HepG2 (cell line): ENCODE results near the gene BAG3. TPM values are rescaled to one million over a fixed set of nuclear protein-coding genes. Genes with fewer than 3 reads are reported as not detected.

Experiments used
- ATAC-seq: fragments of 200-7000 bp; cut with Tn5 transposase; 3 replicates; pipeline ENCODE4 v1.9.1; 2020; ENCODE audit warnings: mild to moderate bottlenecking, moderate library complexity
- BruUV-seq: library from RNA; stranded (reverse); fragments of 400-500 nt; replicated peaks from 2 replicates; lab custom pipeline; 2021; lab: Mats Ljungman, UMichigan
- CTCF ChIA-PET: fragments of 300-600 bp; formaldehyde crosslinking; extraction: SDS; loops from one replicate; lab custom pipeline; 2021; ENCODE audit warnings: low total read pairs, inconsistent platforms, low intra/inter-chr PET ratio; lab: Yijun Ruan, JAX
- POLR2A ChIA-PET: fragments of 350-600 bp; sonication (Branson Sonifier 250); formaldehyde crosslinking; loops from one replicate; lab custom pipeline; 2020; ENCODE audit warnings: antibody characterized with exemption, inconsistent platforms; lab: Yijun Ruan, JAX
- DNase-seq: peaks from one replicate; pipeline ENCODE4 v3.0.0-alpha.2; 2015; ENCODE audit warnings: low spot score
- FAIRE-seq: peaks from 3 replicates; lab custom pipeline; 2011; peaks lifted over from hg19 to GRCh38; lab: Jason Lieb, UNC
- H2AFZ ChIP-seq: one replicate; pipeline ENCODE4 v1.6.1; 2011; ENCODE audit warnings: low read length, inconsistent platforms
- H3K27ac ChIP-seq: fragments of 300-600 bp; 3 replicates; pipeline ENCODE4 v1.8.0; 2011; ENCODE audit warnings: mixed run types, mild to moderate bottlenecking, mixed read lengths, low read length, inconsistent platforms; ENCODE audit not compliant: insufficient read depth; ENCODE audit errors: extremely low read length
- H3K27me3 ChIP-seq, 2 experiments: fragments of 200-600 bp in 1 of 2; 2 replicates in 1 of 2; 3 replicates in 1 of 2; pipeline versions ENCODE4 v1.6.0 to v1.8.0; 2011; ENCODE audit warnings: low read length in 2 of 2, mild to moderate bottlenecking in 2 of 2, moderate library complexity in 2 of 2, inconsistent platforms in 1 of 2; ENCODE audit not compliant: insufficient read depth in 2 of 2, control insufficient read depth in 1 of 2
- H3K36me3 ChIP-seq, 2 experiments: fragments of 200-600 bp in 1 of 2; replicated peaks in 1 of 2; 2 replicates in 1 of 2; 3 replicates in 1 of 2; pipeline versions ENCODE4 v1.5.1 to v1.8.0; 2011; ENCODE audit warnings: low read length in 2 of 2, inconsistent platforms in 1 of 2; ENCODE audit not compliant: insufficient read depth in 2 of 2, control insufficient read depth in 1 of 2
- H3K4me1 ChIP-seq: 2 replicates; pipeline ENCODE4 v1.5.1; 2012; ENCODE audit warnings: low read length, inconsistent platforms; ENCODE audit not compliant: insufficient read depth
- H3K4me2 ChIP-seq: 2 replicates; pipeline ENCODE4 v1.6.0; 2011; ENCODE audit warnings: low read depth, low read length, inconsistent platforms
- H3K4me3 ChIP-seq, 3 experiments: fragments of 200-600 bp in 1 of 3; sonication (generic), shearing (Covaris generic) in 1 of 3; replicated peaks in 1 of 3; 2 replicates each; pipeline ENCODE4 v1.5.1; 2011 to 2016; ENCODE audit warnings: low read length in 3 of 3, inconsistent platforms in 2 of 3, low read depth in 2 of 3, mild to moderate bottlenecking in 2 of 3, control low read depth in 1 of 3, mixed read lengths in 1 of 3; ENCODE audit not compliant: insufficient read depth in 1 of 3
- H3K79me2 ChIP-seq: one replicate; pipeline ENCODE4 v1.6.1; 2011; ENCODE audit warnings: low read length, inconsistent platforms; ENCODE audit not compliant: insufficient read depth
- H3K9ac ChIP-seq: 2 replicates; pipeline ENCODE4 v1.6.0; 2011; ENCODE audit warnings: mild to moderate bottlenecking, low read depth, low read length, inconsistent platforms; ENCODE audit not compliant: insufficient read depth
- H3K9me3 ChIP-seq: 2 replicates; pipeline ENCODE4 v1.5.1; 2012; ENCODE audit warnings: mild to moderate bottlenecking, low read length
- H4K20me1 ChIP-seq: 2 replicates; pipeline ENCODE4 v1.6.0; 2011; ENCODE audit warnings: inconsistent platforms, mild to moderate bottlenecking, low read length, moderate library complexity; ENCODE audit not compliant: insufficient read depth
- ELF4 ChIP-seq: sonication (generic); formaldehyde crosslinking; IDR thresholded peaks from 2 replicates; pipeline ENCODE4 v1.5.0; 2020; ENCODE audit warnings: missing genetic modification reagents, mild to moderate bottlenecking, moderate library complexity, borderline replicate concordance
- RBAK ChIP-seq: sonication (generic); formaldehyde crosslinking; IDR thresholded peaks from 2 replicates; pipeline ENCODE4 v1.5.1; 2020; ENCODE audit warnings: mild to moderate bottlenecking, missing genetic modification reagents
- SSRP1 ChIP-seq: IDR thresholded peaks from 2 replicates; pipeline ENCODE4 v1.6.1; 2016; ENCODE audit warnings: control low read depth
- ZC3H4 ChIP-seq: sonication (generic); formaldehyde crosslinking; IDR thresholded peaks from 2 replicates; pipeline ENCODE4 v1.4.0; 2020; ENCODE audit warnings: missing genetic modification reagents, borderline replicate concordance
- ZFP82 ChIP-seq: sonication (generic); formaldehyde crosslinking; IDR thresholded peaks from 2 replicates; pipeline ENCODE4 v1.5.1; 2020; ENCODE audit warnings: mild to moderate bottlenecking, missing genetic modification reagents, borderline replicate concordance
- ZKSCAN1 ChIP-seq: fragments of 150-350 bp; IDR thresholded peaks from 2 replicates; pipeline ENCODE4 v1.6.1; 2014; ENCODE audit warnings: low read length
- ZNF230 ChIP-seq: sonication (generic); formaldehyde crosslinking; IDR thresholded peaks from 2 replicates; pipeline ENCODE4 v1.4.0; 2020; ENCODE audit warnings: mild to moderate bottlenecking, missing genetic modification reagents
- ZNF644 ChIP-seq: IDR thresholded peaks from 2 replicates; pipeline ENCODE4 v1.6.1; 2016; ENCODE audit warnings: low read depth
- WGBS: methylation state at CpG from one replicate; pipeline ENCODE4 v1.1.6; 2017; ENCODE audit warnings: low lambda C conversion rate; 5-methylcytosine and 5-hydroxymethylcytosine counted together
- in situ Hi-C: cut with HindIII; loops from 2 replicates; pipeline ENCODE4 v1.10.0; 2017; ENCODE audit warnings: low pct_unique_long_range_greater_than_20kb; ENCODE audit not compliant: extremely low pct_ligation_motif_present
- intact Hi-C: fragments of 100-400 bp; cut with micrococcal nuclease; formaldehyde crosslinking; loops from one replicate; pipeline ENCODE4 v1.10.0; 2022; ENCODE audit not compliant: unreplicated experiment
- polyA plus RNA-seq, 8 experiments: library from polyadenylated mRNA; depleted of rRNA in 3 of 8; stranded (reverse) in 7 of 8; unstranded in 1 of 8; fragments of >200 nt; fragmentation: Illumina TruSeq in 4 of 8; extraction: Trizol in 4 of 8; gene quantifications; 2 replicates each; pipeline versions ENCODE4 v1.2.1 to v1.2.3, GENCODE V29; 2011 to 2016; ENCODE audit warnings: low read depth in 4 of 8, missing spikeins in 1 of 8, mixed read lengths in 1 of 8; ENCODE audit not compliant: insufficient read depth in 1 of 8
- total RNA-seq, 5 experiments: library from RNA; depleted of rRNA; stranded (reverse); fragments of >200 nt; fragmentation: Illumina TruSeq; extraction: Trizol; gene quantifications; 2 replicates each; pipeline ENCODE4 v1.2.3, GENCODE V29; 2016; ENCODE audit warnings: low read depth in 1 of 5
- TF ChIP-seq, protein P1 (sequence below): sonication (generic); formaldehyde crosslinking; IDR thresholded peaks from 2 replicates; pipeline ENCODE4 v1.4.0; 2020; ENCODE audit warnings: missing genetic modification reagents, borderline replicate concordance
- TF ChIP-seq, protein P2 (sequence below): fragments of 450-650 bp; IDR thresholded peaks from 2 replicates; pipeline ENCODE4 v1.6.1; 2017; ENCODE audit warnings: mild to moderate bottlenecking
- TF ChIP-seq, protein P3 (sequence below), 2 experiments: sonication (generic) in 1 of 2; formaldehyde crosslinking in 1 of 2; IDR thresholded peaks; 2 replicates each; pipeline versions ENCODE4 v1.4.0 to v1.6.1; 2018 to 2020; ENCODE audit warnings: missing genetic modification reagents in 2 of 2, borderline replicate concordance in 1 of 2, low read depth in 1 of 2, mild to moderate bottlenecking in 1 of 2, missing biosample characterization in 1 of 2
- TF ChIP-seq, protein P4 (sequence below): sonication (generic); formaldehyde crosslinking; IDR thresholded peaks from 2 replicates; pipeline ENCODE4 v1.9.0; 2021; ENCODE audit warnings: missing genetic modification reagents, borderline replicate concordance

BAG3 gene
- total and polyA plus RNA-seq, 2 of the 13 experiments (the other 11 are each of a cell fraction or from before 2014, with no cell fraction given) = 2.9 to 6.7 TPM

DNA sequence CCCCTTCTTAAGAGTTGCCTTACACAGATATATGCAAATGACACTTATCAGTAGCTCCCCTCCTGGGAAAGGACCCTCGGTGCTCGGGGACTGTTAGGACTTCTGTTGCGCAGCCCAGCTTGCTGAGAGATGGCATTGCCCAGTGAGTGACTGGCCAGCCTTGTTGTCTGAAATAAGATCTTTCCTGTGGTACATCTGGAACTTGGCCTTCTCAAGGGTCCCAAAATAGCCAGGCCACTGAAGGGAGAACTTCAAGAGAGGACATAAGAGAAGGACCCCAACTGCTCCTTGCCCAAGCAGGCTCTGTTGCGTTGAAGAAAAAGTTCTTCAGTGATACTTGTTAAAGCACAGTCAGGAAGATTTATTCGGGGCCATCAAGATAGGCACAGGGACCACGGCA is 17.3 kb downstream of the BAG3 start:
- in situ Hi-C loops (no loop called here), intact Hi-C loops (no loop called here)
- ChIA-PET CTCF (no interaction called here), POLR2A (no interaction called here)
- ATAC-seq (no peak), DNase-seq (no peak), FAIRE-seq (no peak)
- BruUV-seq = no TSS peak
- peaks cover 50% of the 10 kb centered on the region for H3K79me2 ChIP-seq
- H3K27ac ChIP-seq = no peak overlapping the region
- H3K4me1 ChIP-seq = peaks cover 50% of the 10 kb centered on the region
- WGBS = 93% methylated on average over 6 of the region's 6 CpGs
- no peak overlapping the region for H3K4me3 ChIP-seq
- peaks cover 29 to 56% of the 10 kb centered on the region in 2 experiments; a peak in 4 of 5 replicates for H3K36me3 ChIP-seq
- no peaks in the 10 kb centered on the region for H3K9me3 ChIP-seq
- no peaks in the 10 kb centered on the region for H3K27me3 ChIP-seq
- H2AFZ ChIP-seq = no peak overlapping the region
- no peak overlapping the region for H3K4me2 ChIP-seq
- no peak overlapping the region for H3K9ac ChIP-seq
- H4K20me1 ChIP-seq = peaks cover 10% of the 10 kb centered on the region
- TF ChIP-seq ZNF230 (CRISPR knock-in tag) (no peak), ZNF644 (CRISPR knock-in tag) (no peak), ZC3H4 (no peak), ZFP82 (CRISPR knock-in tag) (no peak), SSRP1 (no peak), ELF4 (CRISPR knock-in tag) (no peak), ZKSCAN1 (no peak), RBAK (no peak)
- TF ChIP-seq, protein P1, sequence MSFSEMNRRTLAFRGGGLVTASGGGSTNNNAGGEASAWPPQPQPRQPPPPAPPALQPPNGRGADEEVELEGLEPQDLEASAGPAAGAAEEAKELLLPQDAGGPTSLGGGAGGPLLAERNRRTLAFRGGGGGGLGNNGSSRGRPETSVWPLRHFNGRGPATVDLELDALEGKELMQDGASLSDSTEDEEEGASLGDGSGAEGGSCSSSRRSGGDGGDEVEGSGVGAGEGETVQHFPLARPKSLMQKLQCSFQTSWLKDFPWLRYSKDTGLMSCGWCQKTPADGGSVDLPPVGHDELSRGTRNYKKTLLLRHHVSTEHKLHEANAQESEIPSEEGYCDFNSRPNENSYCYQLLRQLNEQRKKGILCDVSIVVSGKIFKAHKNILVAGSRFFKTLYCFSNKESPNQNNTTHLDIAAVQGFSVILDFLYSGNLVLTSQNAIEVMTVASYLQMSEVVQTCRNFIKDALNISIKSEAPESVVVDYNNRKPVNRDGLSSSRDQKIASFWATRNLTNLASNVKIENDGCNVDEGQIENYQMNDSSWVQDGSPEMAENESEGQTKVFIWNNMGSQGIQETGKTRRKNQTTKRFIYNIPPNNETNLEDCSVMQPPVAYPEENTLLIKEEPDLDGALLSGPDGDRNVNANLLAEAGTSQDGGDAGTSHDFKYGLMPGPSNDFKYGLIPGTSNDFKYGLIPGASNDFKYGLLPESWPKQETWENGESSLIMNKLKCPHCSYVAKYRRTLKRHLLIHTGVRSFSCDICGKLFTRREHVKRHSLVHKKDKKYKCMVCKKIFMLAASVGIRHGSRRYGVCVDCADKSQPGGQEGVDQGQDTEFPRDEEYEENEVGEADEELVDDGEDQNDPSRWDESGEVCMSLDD (CRISPR knock-in tag) = no peak
- TF ChIP-seq, protein P2, sequence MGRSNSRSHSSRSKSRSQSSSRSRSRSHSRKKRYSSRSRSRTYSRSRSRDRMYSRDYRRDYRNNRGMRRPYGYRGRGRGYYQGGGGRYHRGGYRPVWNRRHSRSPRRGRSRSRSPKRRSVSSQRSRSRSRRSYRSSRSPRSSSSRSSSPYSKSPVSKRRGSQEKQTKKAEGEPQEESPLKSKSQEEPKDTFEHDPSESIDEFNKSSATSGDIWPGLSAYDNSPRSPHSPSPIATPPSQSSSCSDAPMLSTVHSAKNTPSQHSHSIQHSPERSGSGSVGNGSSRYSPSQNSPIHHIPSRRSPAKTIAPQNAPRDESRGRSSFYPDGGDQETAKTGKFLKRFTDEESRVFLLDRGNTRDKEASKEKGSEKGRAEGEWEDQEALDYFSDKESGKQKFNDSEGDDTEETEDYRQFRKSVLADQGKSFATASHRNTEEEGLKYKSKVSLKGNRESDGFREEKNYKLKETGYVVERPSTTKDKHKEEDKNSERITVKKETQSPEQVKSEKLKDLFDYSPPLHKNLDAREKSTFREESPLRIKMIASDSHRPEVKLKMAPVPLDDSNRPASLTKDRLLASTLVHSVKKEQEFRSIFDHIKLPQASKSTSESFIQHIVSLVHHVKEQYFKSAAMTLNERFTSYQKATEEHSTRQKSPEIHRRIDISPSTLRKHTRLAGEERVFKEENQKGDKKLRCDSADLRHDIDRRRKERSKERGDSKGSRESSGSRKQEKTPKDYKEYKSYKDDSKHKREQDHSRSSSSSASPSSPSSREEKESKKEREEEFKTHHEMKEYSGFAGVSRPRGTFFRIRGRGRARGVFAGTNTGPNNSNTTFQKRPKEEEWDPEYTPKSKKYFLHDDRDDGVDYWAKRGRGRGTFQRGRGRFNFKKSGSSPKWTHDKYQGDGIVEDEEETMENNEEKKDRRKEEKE = no peak
- TF ChIP-seq, protein P3, sequence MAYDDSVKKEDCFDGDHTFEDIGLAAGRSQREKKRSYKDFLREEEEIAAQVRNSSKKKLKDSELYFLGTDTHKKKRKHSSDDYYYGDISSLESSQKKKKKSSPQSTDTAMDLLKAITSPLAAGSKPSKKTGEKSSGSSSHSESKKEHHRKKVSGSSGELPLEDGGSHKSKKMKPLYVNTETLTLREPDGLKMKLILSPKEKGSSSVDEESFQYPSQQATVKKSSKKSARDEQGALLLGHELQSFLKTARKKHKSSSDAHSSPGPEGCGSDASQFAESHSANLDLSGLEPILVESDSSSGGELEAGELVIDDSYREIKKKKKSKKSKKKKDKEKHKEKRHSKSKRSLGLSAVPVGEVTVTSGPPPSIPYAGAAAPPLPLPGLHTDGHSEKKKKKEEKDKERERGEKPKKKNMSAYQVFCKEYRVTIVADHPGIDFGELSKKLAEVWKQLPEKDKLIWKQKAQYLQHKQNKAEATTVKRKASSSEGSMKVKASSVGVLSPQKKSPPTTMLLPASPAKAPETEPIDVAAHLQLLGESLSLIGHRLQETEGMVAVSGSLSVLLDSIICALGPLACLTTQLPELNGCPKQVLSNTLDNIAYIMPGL (CRISPR knock-in tag; IDR thresholded peaks at IDR 0.05; ENCODE audit: borderline replicate concordance in 1 of 2, low read depth in 1 of 2) = no peak
- TF ChIP-seq, protein P4, sequence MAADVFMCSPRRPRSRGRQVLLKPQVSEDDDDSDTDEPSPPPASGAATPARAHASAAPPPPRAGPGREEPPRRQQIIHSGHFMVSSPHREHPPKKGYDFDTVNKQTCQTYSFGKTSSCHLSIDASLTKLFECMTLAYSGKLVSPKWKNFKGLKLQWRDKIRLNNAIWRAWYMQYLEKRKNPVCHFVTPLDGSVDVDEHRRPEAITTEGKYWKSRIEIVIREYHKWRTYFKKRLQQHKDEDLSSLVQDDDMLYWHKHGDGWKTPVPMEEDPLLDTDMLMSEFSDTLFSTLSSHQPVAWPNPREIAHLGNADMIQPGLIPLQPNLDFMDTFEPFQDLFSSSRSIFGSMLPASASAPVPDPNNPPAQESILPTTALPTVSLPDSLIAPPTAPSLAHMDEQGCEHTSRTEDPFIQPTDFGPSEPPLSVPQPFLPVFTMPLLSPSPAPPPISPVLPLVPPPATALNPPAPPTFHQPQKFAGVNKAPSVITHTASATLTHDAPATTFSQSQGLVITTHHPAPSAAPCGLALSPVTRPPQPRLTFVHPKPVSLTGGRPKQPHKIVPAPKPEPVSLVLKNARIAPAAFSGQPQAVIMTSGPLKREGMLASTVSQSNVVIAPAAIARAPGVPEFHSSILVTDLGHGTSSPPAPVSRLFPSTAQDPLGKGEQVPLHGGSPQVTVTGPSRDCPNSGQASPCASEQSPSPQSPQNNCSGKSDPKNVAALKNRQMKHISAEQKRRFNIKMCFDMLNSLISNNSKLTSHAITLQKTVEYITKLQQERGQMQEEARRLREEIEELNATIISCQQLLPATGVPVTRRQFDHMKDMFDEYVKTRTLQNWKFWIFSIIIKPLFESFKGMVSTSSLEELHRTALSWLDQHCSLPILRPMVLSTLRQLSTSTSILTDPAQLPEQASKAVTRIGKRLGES = no peak
